Muscle of leg (tissue), 11 donors: ENCODE data around the gene ABLIM2. TPM values are rescaled to one million over a fixed set of nuclear protein-coding genes. Genes with fewer than 3 reads are reported as not detected.

ENCODE experiments used
- DNase-seq: peaks from one replicate; pipeline ENCODE4 v3.0.0; 2013
- H3K27ac ChIP-seq: one replicate; pipeline ENCODE4 v1.5.1; 2013; ENCODE audit warnings: mild to moderate bottlenecking, low read length, control low read depth
- H3K27me3 ChIP-seq: one replicate; pipeline ENCODE4 v1.6.1; 2013; ENCODE audit warnings: low read length; ENCODE audit not compliant: control insufficient read depth, insufficient read depth
- H3K36me3 ChIP-seq: one replicate; pipeline ENCODE4 v1.6.1; 2013; ENCODE audit warnings: low read length; ENCODE audit not compliant: control insufficient read depth, insufficient read depth
- H3K4me1 ChIP-seq: one replicate; pipeline ENCODE4 v1.6.1; 2013; ENCODE audit warnings: low read length; ENCODE audit not compliant: control insufficient read depth, insufficient read depth
- H3K4me3 ChIP-seq: one replicate; pipeline ENCODE4 v1.5.1; 2013; ENCODE audit warnings: low read length, control low read depth
- H3K9me3 ChIP-seq: replicated peaks from 2 replicates; pipeline ENCODE4 v1.6.1; 2013; ENCODE audit warnings: low read depth, low read length; ENCODE audit not compliant: control insufficient read depth
- WGBS: methylation state at CpG from one replicate; pipeline ENCODE4 v1.1.5; 2013; ENCODE audit warnings: missing lambda C conversion rate; ENCODE audit not compliant: insufficient coverage; 5-methylcytosine and 5-hydroxymethylcytosine counted together
- polyA plus RNA-seq, 8 donors: library from polyadenylated mRNA; unstranded; fragments of 120-200 nt; gene quantifications; one replicate each; pipeline versions ENCODE4 v1.2.1 to v1.2.3, GENCODE V29; 2013; ENCODE audit warnings: inconsistent platforms in 1 of 8, low replicate concordance in 1 of 8; ENCODE audit not compliant: insufficient read length in 8 of 8, insufficient read depth in 1 of 8
- total RNA-seq: library from RNA; stranded (reverse); fragments of 120-200 nt; gene quantifications from one replicate; pipeline ENCODE4 v1.2.4, GENCODE V29; 2013

Gene ABLIM2
- total and polyA plus RNA-seq, 9 donors: 3.1 to 10.5 (median 5.7) TPM

DNA sequence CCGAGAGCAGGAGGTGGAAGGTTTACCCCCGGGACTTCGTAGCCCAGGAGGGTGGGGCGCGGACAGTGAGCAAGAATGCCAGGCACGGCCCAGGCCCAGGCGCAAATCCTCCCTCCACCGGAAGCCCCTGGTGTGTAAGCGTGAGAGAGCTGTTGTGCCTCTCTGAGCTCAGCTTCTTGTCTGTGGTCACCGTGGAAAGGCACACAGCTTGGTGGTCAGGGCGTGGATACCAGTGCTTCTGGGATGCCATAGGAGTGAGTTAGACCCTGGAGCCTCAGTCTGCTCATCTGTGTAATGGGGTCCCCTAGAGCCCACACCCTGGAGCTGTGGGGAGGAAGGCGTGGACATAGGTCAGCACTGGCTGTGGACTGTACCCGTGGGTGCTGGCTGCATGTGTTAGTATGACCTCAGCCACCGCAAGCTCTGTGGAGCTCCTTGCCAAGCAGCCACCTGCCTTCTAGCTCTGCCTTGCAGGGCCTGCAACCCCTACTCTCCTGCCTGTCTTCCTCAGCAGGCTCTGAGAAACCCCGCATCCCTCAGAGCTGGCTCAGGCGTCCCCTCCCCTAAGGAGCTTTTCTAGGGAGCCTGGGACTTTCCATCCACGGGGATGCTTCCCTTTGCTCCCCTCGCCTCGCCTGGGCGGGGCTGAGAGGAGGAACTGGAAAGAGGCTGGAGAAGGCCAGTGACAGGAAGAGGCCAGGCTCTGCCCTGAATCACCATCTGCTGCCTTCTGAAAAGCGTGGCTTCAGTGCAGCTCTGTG is 190.9 kb downstream of the ABLIM2 start:
- Histone ChIP-seq H3K4me1 (peaks cover 47% of the 10 kb centered on the region), H3K36me3 (no peaks in the 10 kb centered on the region), H3K9me3 (no peaks in the 10 kb centered on the region), H3K27me3 (peaks cover 2% of the 10 kb centered on the region), H3K4me3 (no peak overlapping the region), H3K27ac (no peak overlapping the region)
- WGBS: 74% methylated on average over 13 of the region's 21 CpGs
- DNase-seq: no peak

DNA sequence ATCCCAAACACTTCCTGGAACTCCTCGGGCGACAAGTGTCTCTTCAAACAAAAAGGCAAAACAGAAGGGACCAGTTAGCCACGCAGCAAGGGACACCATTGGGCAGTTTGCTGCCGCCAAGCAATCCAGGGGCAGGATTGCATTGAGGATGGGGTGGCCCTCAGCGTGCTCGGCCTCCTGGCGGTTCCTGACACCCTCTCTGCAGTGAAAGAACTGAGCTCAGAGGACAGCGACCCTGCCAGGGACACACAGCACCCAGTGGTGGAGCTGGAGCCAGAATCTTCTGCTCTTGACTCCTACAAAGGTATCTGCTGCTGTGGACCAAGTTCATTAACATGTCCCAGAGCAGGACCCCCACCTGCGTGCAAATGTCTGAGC is 191.6 kb downstream of the ABLIM2 start:
- 73% methylated on average over 7 of the region's 9 CpGs for WGBS
- no peaks in the 10 kb centered on the region for H3K9me3 ChIP-seq
- H3K4me3 ChIP-seq: no peak overlapping the region
- H3K36me3 ChIP-seq: no peaks in the 10 kb centered on the region
- no peak for DNase-seq
- H3K27ac ChIP-seq: no peak overlapping the region
- peaks cover 47% of the 10 kb centered on the region for H3K4me1 ChIP-seq
- peaks cover 2% of the 10 kb centered on the region for H3K27me3 ChIP-seq

DNA sequence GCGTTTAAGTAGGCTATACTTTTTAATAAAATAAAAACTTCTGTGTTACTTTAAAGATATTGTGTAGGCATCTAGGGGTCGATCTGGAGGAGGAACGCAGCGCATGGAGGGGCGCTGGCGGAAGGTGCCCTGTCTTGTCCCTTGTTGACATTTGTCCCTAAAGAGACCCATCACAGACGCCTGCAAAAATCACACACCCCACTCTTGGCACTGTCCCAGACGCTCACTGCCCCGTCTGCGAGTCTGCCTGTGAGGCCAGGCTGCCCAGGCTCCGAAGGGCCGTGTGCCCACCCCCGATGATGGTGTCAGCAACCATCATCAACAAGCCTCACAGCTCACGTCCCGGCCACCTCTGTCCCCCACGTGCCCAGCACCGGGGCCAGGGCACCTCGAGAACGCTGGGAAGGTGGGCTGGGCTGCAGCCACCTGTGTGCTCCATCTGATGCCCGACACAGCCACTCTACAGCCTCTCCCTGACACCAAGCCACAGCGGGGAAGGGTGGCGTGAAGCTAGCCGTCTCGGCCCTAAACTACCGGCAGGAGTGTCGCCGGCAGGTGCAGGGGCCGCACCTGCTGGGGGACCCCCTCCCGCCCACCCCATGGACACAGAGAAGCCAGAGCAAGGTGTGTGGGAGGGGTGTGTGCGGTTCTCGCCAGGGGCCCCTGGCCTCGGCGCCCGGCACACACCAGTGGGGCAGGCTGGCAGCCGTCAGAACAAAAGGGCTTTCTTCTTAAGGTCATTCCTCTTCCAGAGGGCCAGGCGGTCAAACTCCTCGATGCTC is 192.1 kb downstream of the ABLIM2 start:
- Histone ChIP-seq H3K4me3 (no peak overlapping the region), H3K9me3 (no peaks in the 10 kb centered on the region), H3K27me3 (peaks cover 2% of the 10 kb centered on the region), H3K27ac (no peak overlapping the region), H3K36me3 (no peaks in the 10 kb centered on the region), H3K4me1 (peaks cover 44% of the 10 kb centered on the region)
- WGBS: 72% methylated on average over 14 of the region's 37 CpGs
- no peak for DNase-seq

DNA sequence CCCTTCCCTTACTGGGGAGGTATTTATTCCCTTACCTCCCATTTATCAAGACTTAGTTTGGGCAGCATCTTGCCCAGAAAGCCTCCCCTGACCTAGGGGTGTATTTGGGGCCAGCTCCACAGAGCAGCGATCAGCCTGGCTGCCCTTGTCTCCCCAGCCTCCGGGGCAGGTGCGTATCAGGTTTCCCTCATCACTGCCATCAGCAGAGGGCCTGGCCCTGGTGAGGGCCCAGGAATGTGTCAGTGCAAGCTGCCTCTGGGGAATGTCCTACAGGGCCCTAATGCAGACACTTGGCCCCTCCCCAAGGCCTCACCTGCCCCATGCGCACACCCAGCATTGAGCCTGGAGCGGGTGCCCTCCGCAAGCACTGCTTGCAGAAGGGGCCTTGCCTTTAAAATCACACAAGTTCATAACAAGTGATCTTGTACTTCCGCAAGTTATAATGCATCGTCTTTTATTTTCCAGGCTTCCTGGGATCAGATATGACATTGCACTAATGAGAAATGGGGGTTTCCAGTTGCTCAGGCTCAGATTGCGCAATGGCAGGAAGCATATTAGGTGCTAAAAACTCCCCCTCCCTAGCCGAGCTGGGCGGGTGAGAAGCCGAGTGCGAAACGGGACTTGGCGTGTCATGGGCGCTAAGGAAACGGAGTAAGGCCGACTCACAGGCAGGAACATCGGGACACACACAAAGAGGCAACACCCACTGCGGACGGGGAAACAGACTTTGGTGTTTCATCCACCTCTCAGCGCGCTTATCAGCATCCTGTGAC is 193.5 kb downstream of the ABLIM2 start:
- Histone ChIP-seq H3K4me1 (peaks cover 42% of the 10 kb centered on the region), H3K27ac (no peak overlapping the region)

DNA sequence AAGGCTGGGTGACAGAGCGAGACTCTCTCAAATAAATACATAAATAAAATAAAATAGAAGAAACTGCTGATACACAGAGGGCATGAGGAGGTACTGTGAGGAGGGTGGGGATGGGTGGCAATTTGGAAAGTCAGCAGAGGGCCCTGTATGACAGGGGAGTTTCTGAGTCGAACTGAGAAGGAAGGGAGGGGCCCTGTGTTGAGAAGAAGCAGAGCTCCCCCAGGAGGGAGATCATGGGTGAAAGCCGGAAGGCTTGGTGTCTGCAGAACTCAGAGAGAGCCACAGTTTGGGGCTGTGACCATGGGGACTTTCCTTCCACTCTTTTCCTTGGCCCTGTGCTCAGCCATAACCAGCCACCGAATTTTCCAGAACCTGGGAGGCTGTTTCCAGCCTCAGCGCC is 194.2 kb downstream of the ABLIM2 start:
- Histone ChIP-seq H3K27me3 (peaks cover 2% of the 10 kb centered on the region), H3K9me3 (no peaks in the 10 kb centered on the region), H3K36me3 (no peaks in the 10 kb centered on the region), H3K4me1 (peaks cover 38% of the 10 kb centered on the region), H3K4me3 (no peak overlapping the region), H3K27ac (no peak overlapping the region)
- DNase-seq: no peak
- 25% methylated on average over 1 of the region's 5 CpGs for WGBS

More for the DNA sequence above, 193.5 kb downstream of the ABLIM2 start:
- no peaks in the 10 kb centered on the region for H3K36me3 ChIP-seq
- no peak overlapping the region for H3K4me3 ChIP-seq
- peaks cover 2% of the 10 kb centered on the region for H3K27me3 ChIP-seq
- peak; percentile 62 for DNase-seq
- H3K9me3 ChIP-seq: no peaks in the 10 kb centered on the region
- 55% methylated on average over 15 of the region's 23 CpGs for WGBS

DNA sequence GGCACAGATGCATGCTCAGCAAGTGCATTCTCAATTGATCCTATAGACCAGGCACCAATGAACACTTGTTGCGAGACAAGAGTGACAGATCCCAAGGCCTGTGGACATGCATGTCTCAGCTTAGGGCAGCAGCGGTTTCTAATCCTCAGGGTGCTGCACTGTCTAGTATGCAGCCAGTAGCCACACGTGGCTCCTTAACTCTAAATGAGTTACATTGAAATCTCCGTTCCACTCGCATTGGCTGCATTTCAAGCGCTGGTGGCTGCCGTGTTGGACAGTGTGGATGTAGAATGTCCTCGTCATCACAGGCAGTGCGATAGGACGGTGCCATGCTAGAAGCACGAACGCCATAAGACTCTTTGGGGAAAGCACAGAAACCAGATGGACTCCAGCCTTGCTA is 194.9 kb downstream of the ABLIM2 start:
- 84% methylated on average over 10 of the region's 12 CpGs for WGBS
- peaks cover 34% of the 10 kb centered on the region for H3K4me1 ChIP-seq
- DNase-seq: no peak
- H3K27ac ChIP-seq: no peak overlapping the region
- no peaks in the 10 kb centered on the region for H3K36me3 ChIP-seq
- peaks cover 2% of the 10 kb centered on the region for H3K27me3 ChIP-seq
- no peaks in the 10 kb centered on the region for H3K9me3 ChIP-seq
- H3K4me3 ChIP-seq: no peak overlapping the region

DNA sequence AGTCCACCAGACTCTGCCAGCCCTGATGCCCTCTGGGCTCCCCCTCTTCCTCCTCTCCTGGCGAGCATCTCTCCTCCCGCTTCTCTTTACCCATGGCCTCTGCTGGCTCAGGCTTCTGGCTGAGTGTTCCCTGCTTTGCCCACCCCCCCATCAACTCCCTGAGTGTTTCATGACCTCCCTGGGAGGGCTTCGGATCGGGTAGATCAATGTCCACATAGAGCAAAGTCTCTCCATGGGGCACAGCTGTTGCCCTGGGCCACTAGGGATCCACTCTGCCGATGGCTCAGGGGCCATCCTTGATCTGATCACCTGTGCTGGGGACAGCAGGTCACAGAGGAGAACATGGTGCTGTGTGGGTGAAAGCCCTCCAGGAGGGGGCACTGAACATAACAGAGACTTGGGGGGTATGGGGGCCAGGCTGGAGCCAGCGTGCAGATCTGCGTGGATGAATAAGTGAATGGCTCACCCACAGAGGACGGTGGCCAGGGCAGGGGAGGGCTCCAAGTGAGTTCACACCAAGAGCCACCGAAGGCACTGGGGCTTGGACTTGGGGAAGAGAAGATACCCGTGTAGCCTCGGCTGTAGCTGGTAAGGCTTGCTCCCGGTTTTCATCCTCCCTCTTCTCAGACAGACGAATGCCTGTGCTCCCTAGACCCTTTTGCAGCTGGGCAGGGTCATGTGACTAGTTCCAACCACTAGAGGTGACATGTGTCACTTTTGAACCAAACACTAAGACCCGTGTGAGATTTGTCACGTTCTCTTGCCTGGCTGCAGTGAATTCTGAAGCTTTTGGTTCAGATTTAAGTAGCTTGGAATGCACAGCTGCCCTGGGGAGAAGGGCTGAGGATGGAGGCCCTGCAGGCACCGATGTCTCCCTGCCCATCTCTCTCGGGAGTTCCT is 195.8 kb downstream of the ABLIM2 start:
- H3K4me3 ChIP-seq: no peak overlapping the region
- no peak overlapping the region for H3K27ac ChIP-seq
- H3K9me3 ChIP-seq: no peaks in the 10 kb centered on the region
- DNase-seq: no peak
- 71% methylated on average over 13 of the region's 17 CpGs for WGBS
- peaks cover 26% of the 10 kb centered on the region for H3K4me1 ChIP-seq
- peaks cover 2% of the 10 kb centered on the region for H3K27me3 ChIP-seq
- no peaks in the 10 kb centered on the region for H3K36me3 ChIP-seq

DNA sequence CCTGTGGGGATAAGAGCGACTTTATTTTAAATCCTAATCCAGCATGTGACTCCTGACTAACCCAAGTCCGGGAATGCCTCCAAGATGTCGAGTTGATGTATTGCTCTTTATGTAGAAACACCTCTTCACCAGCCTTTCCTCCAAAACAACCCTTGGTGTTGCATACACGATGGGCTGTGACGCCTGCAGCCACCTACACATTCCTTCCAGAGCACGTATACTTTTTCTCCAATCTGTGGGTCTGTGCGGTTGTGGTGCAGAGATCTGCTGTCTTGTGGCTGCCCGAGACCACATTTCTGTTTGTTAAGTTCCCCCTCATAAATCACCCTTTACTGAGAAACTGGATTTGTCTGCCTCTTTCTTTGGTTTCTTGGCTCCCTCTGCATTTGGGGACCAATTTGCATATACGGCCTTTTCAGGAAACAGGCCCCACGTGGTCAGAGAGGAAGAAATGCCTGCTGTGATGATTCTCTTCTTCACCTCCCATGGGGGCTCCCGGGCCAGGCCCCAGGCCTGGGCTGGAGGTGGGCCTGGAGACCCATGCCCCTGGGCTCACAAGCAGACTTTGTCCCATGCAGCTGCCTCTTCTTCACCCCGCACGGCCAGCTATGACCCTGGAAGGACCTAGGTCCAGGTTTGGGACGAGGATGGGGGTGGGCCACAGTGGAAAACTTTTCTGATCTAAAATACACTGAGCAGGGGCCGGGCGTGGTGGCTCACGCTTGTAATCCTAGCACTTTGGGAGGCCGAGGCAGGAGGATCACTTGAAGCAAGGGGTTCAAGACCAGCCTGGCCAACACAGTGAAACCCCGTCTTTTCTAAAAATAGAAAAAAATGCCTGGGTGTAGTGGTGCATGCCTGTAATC is 197.6 kb downstream of the ABLIM2 start:
- 53% methylated on average over 8 of the region's 19 CpGs for WGBS
- H3K27ac ChIP-seq: no peak overlapping the region
- H3K36me3 ChIP-seq: no peaks in the 10 kb centered on the region
- no peaks in the 10 kb centered on the region for H3K27me3 ChIP-seq
- DNase-seq: peak; percentile 90
- no peak overlapping the region for H3K4me3 ChIP-seq
- H3K9me3 ChIP-seq: no peaks in the 10 kb centered on the region
- peaks cover 26% of the 10 kb centered on the region for H3K4me1 ChIP-seq
